ENCODE data around the gene LPP. TPM values are rescaled to one million over a fixed set of nuclear protein-coding genes. Genes with fewer than 3 reads are reported as not detected.

The LPP gene
- total RNA-seq, 1 donor from 2014 or later = 23.1 TPM

- DNase-seq = no peak
- Mint-ChIP-seq H3K27ac (ENCODE audit: unreplicated experiment) (no peak overlapping the region), H3K4me1 (ENCODE audit: low read depth, unreplicated experiment) (peaks cover 18% of the 10 kb centered on the region), H3K4me3 (ENCODE audit: unreplicated experiment) (no peak overlapping the region), H3K27me3 (ENCODE audit: unreplicated experiment) (no peaks in the 10 kb centered on the region), H3K9me3 (ENCODE audit: unreplicated experiment) (no peaks in the 10 kb centered on the region), H3K36me3 (ENCODE audit: unreplicated experiment) (no peaks in the 10 kb centered on the region)
- no peak for TF ChIP-seq CTCF (IDR thresholded peaks at IDR 0.05; ENCODE audit: partially characterized antibody, unreplicated experiment)
These were observed 30.2 kb downstream of the LPP start for GRCh38 chr3:188184160-188184559.

- TF ChIP-seq CTCF (IDR thresholded peaks at IDR 0.05; ENCODE audit: partially characterized antibody, unreplicated experiment) = no peak
- H3K4me1 Mint-ChIP-seq (ENCODE audit: low read depth, unreplicated experiment) = peaks cover 14% of the 10 kb centered on the region
These were observed 30.7 kb downstream of the LPP start for GRCh38 chr3:188184649-188185048.

GRCh38 chr3:188185717-188186251, 31.8 kb downstream of the LPP start:
- Mint-ChIP-seq H3K9me3 (ENCODE audit: unreplicated experiment) (no peaks in the 10 kb centered on the region), H3K27ac (ENCODE audit: unreplicated experiment) (no peak overlapping the region), H3K27me3 (ENCODE audit: unreplicated experiment) (peaks cover 3% of the 10 kb centered on the region), H3K4me3 (ENCODE audit: unreplicated experiment) (no peak overlapping the region), H3K4me1 (ENCODE audit: low read depth, unreplicated experiment) (peaks cover 7% of the 10 kb centered on the region), H3K36me3 (ENCODE audit: unreplicated experiment) (no peaks in the 10 kb centered on the region)
- TF ChIP-seq CTCF (IDR thresholded peaks at IDR 0.05; ENCODE audit: partially characterized antibody, unreplicated experiment) = no peak
- no peak for DNase-seq

More at GRCh38 chr3:188184649-188185048, 30.7 kb downstream of the LPP start:
- H3K9me3 Mint-ChIP-seq (ENCODE audit: unreplicated experiment) = no peaks in the 10 kb centered on the region
- H3K27me3 Mint-ChIP-seq (ENCODE audit: unreplicated experiment) = no peaks in the 10 kb centered on the region
- no peaks in the 10 kb centered on the region for H3K36me3 Mint-ChIP-seq (ENCODE audit: unreplicated experiment)
- no peak for DNase-seq
- H3K27ac Mint-ChIP-seq (ENCODE audit: unreplicated experiment) = no peak overlapping the region
- H3K4me3 Mint-ChIP-seq (ENCODE audit: unreplicated experiment) = no peak overlapping the region

GRCh38 chr3:188187053-188187452, 33.1 kb downstream of the LPP start:
- Mint-ChIP-seq H3K9me3 (ENCODE audit: unreplicated experiment) (peaks cover 2% of the 10 kb centered on the region), H3K4me3 (ENCODE audit: unreplicated experiment) (no peak overlapping the region), H3K36me3 (ENCODE audit: unreplicated experiment) (no peaks in the 10 kb centered on the region), H3K4me1 (ENCODE audit: low read depth, unreplicated experiment) (peaks cover 7% of the 10 kb centered on the region), H3K27ac (ENCODE audit: unreplicated experiment) (no peak overlapping the region), H3K27me3 (ENCODE audit: unreplicated experiment) (peaks cover 3% of the 10 kb centered on the region)
- DNase-seq = no peak
- no peak for TF ChIP-seq CTCF (IDR thresholded peaks at IDR 0.05; ENCODE audit: partially characterized antibody, unreplicated experiment)

- TF ChIP-seq CTCF (IDR thresholded peaks at IDR 0.05; ENCODE audit: partially characterized antibody, unreplicated experiment) = no peak
- peaks cover 7% of the 10 kb centered on the region for H3K4me1 Mint-ChIP-seq (ENCODE audit: low read depth, unreplicated experiment)
- DNase-seq = no peak
- H3K4me3 Mint-ChIP-seq (ENCODE audit: unreplicated experiment) = no peak overlapping the region
- no peaks in the 10 kb centered on the region for H3K36me3 Mint-ChIP-seq (ENCODE audit: unreplicated experiment)
- no peak overlapping the region for H3K27ac Mint-ChIP-seq (ENCODE audit: unreplicated experiment)
- H3K27me3 Mint-ChIP-seq (ENCODE audit: unreplicated experiment) = peaks cover 5% of the 10 kb centered on the region
- H3K9me3 Mint-ChIP-seq (ENCODE audit: unreplicated experiment) = peaks cover 2% of the 10 kb centered on the region
These were observed 35.0 kb downstream of the LPP start for GRCh38 chr3:188188911-188189310.

Measured in glutamatergic neuron (in vitro differentiated cells).